K562 (cell line): ENCODE data around the gene RCOR2. TPM values are rescaled to one million over a fixed set of nuclear protein-coding genes. Genes with fewer than 3 reads are reported as not detected.

Source experiments
- GTF2A2 ChIP-seq: IDR thresholded peaks from 2 replicates; pipeline ENCODE4 v1.6.1; 2016; ENCODE audit warnings: mild to moderate bottlenecking, missing genetic modification characterization, missing compliant biosample characterization
- KHSRP ChIP-seq: fragments of 450-650 bp; IDR thresholded peaks from 2 replicates; pipeline ENCODE4 v1.6.1; 2017
- KLF10 ChIP-seq: fragments of 250-450 bp; sonication (Bioruptor Pico); IDR thresholded peaks from 2 replicates; pipeline ENCODE4 v1.6.1; 2021; ENCODE audit warnings: matching md5 sums
- TBL1XR1 ChIP-seq, 2 experiments: IDR thresholded peaks; 2 replicates each; pipeline ENCODE4 v1.6.1; 2012; ENCODE audit warnings: improper control_type of control experiment in 2 of 2, low read length in 2 of 2, mild to moderate bottlenecking in 1 of 2
- TOE1 ChIP-seq, 2 experiments: fragments of 450-650 bp in 1 of 2; sonication (generic) in 1 of 2; formaldehyde crosslinking in 1 of 2; IDR thresholded peaks; 2 replicates each; pipeline versions ENCODE4 v1.7.1 to v1.8.0; 2016 to 2022; ENCODE audit warnings: borderline replicate concordance in 2 of 2, mild to moderate bottlenecking in 2 of 2, antibody characterized with exemption in 1 of 2, inconsistent platforms in 1 of 2, low read depth in 1 of 2, missing genetic modification reagents in 1 of 2, moderate library complexity in 1 of 2
- ZC3H11A ChIP-seq: IDR thresholded peaks from 2 replicates; pipeline ENCODE4 v1.6.1; 2012; ENCODE audit warnings: low read depth, low read length, improper control_type of control experiment
- ZNF311 ChIP-seq: fragments of 250-450 bp; sonication (Bioruptor Pico); IDR thresholded peaks from 2 replicates; pipeline ENCODE4 v1.4.0; 2020; ENCODE audit warnings: mild to moderate bottlenecking, moderate library complexity
- ZNF384 ChIP-seq: IDR thresholded peaks from 2 replicates; pipeline ENCODE4 v1.6.1; 2012; ENCODE audit warnings: low read depth, low read length, improper control_type of control experiment
- ZNF431 ChIP-seq: sonication (generic); formaldehyde crosslinking; IDR thresholded peaks from 2 replicates; pipeline ENCODE4 v1.8.0; 2022; ENCODE audit warnings: mild to moderate bottlenecking, missing genetic modification reagents
- polyA plus RNA-seq, 8 experiments: library from polyadenylated mRNA; depleted of rRNA in 4 of 8; stranded (reverse) in 5 of 8; unstranded in 3 of 8; fragments of >200 nt; fragmentation: Nextera tagmentation in 2 of 8; fragmentation: Illumina TruSeq in 1 of 8; extraction: Ambion mirVana in 2 of 8; extraction: Trizol in 1 of 8; gene quantifications; 2 replicates each; pipeline versions ENCODE4 v1.2.1 to v1.2.3, GENCODE V29; 2011 to 2014; ENCODE audit warnings: inconsistent platforms in 1 of 8, missing spikeins in 1 of 8
- total RNA-seq, 7 experiments: library from RNA; depleted of rRNA in 6 of 7; stranded (reverse); fragments of >200 nt in 6 of 7; fragmentation: Illumina TruSeq in 2 of 7; extraction: Trizol in 2 of 7; gene quantifications; 2 replicates each; pipeline versions ENCODE4 v1.2.1 to v1.2.3, GENCODE V29; 2011 to 2021; ENCODE audit warnings: low replicate concordance in 1 of 7
- TF ChIP-seq, protein P1 (sequence below): fragments of 450-650 bp; formaldehyde crosslinking; IDR thresholded peaks from 2 replicates; pipeline ENCODE4 v1.4.0; 2022; ENCODE audit warnings: missing genetic modification characterization
- TF ChIP-seq, protein P2 (sequence below): sonication (generic); formaldehyde crosslinking; IDR thresholded peaks from 2 replicates; pipeline ENCODE4 v1.9.0; 2022; ENCODE audit warnings: mild to moderate bottlenecking, missing genetic modification reagents
- TF ChIP-seq, protein P3 (sequence below): fragments of 250-450 bp; sonication (Bioruptor Pico); IDR thresholded peaks from 2 replicates; pipeline ENCODE4 v1.8.0; 2021; ENCODE audit warnings: borderline replicate concordance, mild to moderate bottlenecking, moderate library complexity; ENCODE audit not compliant: poor library complexity, severe bottlenecking
- TF ChIP-seq, protein P4 (sequence below), 2 experiments: IDR thresholded peaks; 2 replicates each; pipeline ENCODE4 v1.6.1; 2012; ENCODE audit warnings: improper control_type of control experiment in 2 of 2, low read depth in 2 of 2, low read length in 2 of 2, borderline replicate concordance in 1 of 2

RCOR2 gene
- total and polyA plus RNA-seq, 9 of the 15 experiments (the other 6 are each of a cell fraction or from before 2014, with no cell fraction given) = 0.04 to 6.5 (median 2.5) TPM; not detected in 1

DNA sequence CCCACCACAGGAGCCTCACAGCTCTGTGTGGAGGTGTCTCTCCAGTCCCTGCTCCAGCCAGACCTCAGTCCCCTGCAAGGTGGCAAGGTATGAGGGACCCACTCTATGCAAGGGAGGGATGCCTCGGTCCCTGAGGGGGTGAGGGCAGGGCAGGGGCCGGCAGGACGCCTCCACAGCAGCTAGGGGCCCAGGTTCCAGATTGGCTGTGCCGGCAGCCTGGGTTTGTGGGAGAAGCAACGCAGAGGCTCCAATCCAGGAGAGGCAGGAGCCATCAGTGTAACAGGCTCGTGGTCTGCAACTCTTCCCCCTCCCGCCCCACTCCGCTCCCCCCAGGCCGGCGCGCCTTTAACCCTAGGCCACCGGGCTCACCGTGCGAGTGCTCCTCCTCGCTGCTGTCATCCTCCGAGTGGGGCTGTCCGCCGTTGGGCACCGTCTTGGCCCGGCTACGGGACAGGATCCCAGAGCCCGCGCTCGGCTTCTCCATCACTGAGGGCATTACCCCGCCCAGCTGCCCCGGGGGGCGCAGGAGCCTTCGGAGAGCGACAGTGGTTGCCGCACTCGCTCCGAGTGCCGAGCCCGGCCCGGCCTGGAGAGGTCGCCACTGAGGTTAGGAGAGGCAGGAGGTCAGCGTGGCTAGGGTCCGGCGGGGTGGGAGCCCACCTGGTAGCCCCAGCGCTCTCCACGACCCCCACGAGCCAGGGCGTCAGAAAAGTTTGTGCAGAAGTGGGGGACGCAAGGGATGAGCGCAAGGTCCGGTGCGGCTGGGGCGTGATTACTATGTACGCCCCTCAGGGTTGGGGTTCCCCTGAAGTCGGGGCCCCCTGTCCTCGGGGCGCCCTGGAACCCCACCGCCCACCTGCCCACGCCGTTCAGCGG is 765 bp downstream of the RCOR2 start (continued):
- TF ChIP-seq ZNF431 (no peak), KHSRP (no peak), GTF2A2 (tag) (no peak), ZC3H11A (no peak), TBL1XR1 (IDR thresholded peaks at IDR 0.05; ENCODE audit: low read length in 2 of 2) (no peak), TOE1 (IDR thresholded peaks at IDR 0.05; ENCODE audit: borderline replicate concordance) (no peak), TOE1 (CRISPR knock-in tag; IDR thresholded peaks at IDR 0.05; ENCODE audit: borderline replicate concordance, low read depth) (no peak), KLF10 (CRISPR knock-in tag) (no peak), ZNF311 (no peak), ZNF384 (no peak)
- TF ChIP-seq, protein P1, sequence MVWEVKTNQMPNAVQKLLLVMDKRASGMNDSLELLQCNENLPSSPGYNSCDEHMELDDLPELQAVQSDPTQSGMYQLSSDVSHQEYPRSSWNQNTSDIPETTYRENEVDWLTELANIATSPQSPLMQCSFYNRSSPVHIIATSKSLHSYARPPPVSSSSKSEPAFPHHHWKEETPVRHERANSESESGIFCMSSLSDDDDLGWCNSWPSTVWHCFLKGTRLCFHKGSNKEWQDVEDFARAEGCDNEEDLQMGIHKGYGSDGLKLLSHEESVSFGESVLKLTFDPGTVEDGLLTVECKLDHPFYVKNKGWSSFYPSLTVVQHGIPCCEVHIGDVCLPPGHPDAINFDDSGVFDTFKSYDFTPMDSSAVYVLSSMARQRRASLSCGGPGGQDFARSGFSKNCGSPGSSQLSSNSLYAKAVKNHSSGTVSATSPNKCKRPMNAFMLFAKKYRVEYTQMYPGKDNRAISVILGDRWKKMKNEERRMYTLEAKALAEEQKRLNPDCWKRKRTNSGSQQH = no peak
- TF ChIP-seq, protein P2, sequence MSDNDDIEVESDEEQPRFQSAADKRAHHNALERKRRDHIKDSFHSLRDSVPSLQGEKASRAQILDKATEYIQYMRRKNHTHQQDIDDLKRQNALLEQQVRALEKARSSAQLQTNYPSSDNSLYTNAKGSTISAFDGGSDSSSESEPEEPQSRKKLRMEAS (CRISPR knock-in tag) = peak; percentile 44
- TF ChIP-seq, protein P3, sequence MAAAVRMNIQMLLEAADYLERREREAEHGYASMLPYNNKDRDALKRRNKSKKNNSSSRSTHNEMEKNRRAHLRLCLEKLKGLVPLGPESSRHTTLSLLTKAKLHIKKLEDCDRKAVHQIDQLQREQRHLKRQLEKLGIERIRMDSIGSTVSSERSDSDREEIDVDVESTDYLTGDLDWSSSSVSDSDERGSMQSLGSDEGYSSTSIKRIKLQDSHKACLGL (CRISPR knock-in tag) = no peak
- TF ChIP-seq, protein P4, sequence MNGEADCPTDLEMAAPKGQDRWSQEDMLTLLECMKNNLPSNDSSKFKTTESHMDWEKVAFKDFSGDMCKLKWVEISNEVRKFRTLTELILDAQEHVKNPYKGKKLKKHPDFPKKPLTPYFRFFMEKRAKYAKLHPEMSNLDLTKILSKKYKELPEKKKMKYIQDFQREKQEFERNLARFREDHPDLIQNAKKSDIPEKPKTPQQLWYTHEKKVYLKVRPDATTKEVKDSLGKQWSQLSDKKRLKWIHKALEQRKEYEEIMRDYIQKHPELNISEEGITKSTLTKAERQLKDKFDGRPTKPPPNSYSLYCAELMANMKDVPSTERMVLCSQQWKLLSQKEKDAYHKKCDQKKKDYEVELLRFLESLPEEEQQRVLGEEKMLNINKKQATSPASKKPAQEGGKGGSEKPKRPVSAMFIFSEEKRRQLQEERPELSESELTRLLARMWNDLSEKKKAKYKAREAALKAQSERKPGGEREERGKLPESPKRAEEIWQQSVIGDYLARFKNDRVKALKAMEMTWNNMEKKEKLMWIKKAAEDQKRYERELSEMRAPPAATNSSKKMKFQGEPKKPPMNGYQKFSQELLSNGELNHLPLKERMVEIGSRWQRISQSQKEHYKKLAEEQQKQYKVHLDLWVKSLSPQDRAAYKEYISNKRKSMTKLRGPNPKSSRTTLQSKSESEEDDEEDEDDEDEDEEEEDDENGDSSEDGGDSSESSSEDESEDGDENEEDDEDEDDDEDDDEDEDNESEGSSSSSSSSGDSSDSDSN (IDR thresholded peaks at IDR 0.05; ENCODE audit: borderline replicate concordance in 1 of 2, low read depth in 2 of 2, low read length in 2 of 2) = peak in 1 of 2 experiments; percentile 11; a peak in 1 of 4 replicates
